Measurements from ENCODE around the gene MTG1.

GRCh38 chr10:133461841-133462240 is 67.9 kb downstream of the MTG1 start:
- TF ChIP-seq EZH2 (IDR thresholded peaks at IDR 0.05; ENCODE audit: low read length, missing control alignments) (no peak), CTCF (conservative IDR thresholded peaks at IDR 0.05 in 1 of 2, IDR thresholded peaks at IDR 0.05 in 1 of 2; ENCODE audit: low read depth in 1 of 2, low read length in 2 of 2) (no peak)

All from fibroblast of lung (primary cell).